Ascending aorta (tissue), 2 donors: ENCODE measurements around the gene ARHGEF4. TPM values are rescaled to one million over a fixed set of nuclear protein-coding genes. Genes with fewer than 3 reads are reported as not detected.
A peak's percentile ranks its signal among the peaks of the same experiment; 100 is the strongest.

Experiments used
- DNase-seq, 2 donors: peaks; one replicate each; pipeline ENCODE4 v3.0.0-alpha.2; 2019; ENCODE audit warnings: low spot score in 2 of 2
- H3K27ac ChIP-seq, 2 donors: fragments of 200-600 bp; sonication (generic); one replicate each; pipeline ENCODE4 v1.5.1; 2016 to 2017; ENCODE audit warnings: mild to moderate bottlenecking in 1 of 2
- H3K27me3 ChIP-seq: fragments of 200-600 bp; sonication (generic); one replicate; pipeline ENCODE4 v1.5.1; 2017
- H3K36me3 ChIP-seq, 2 donors: fragments of 200-600 bp; sonication (generic); one replicate each; pipeline ENCODE4 v1.5.1; 2016
- H3K4me1 ChIP-seq, 2 donors: fragments of 200-600 bp; sonication (generic); one replicate each; pipeline ENCODE4 v1.5.1; 2016 to 2017; ENCODE audit warnings: mild to moderate bottlenecking in 1 of 2
- H3K4me3 ChIP-seq, 2 donors: fragments of 200-600 bp; sonication (generic); one replicate each; pipeline ENCODE4 v1.5.1; 2016 to 2017; ENCODE audit warnings: mild to moderate bottlenecking in 1 of 2
- H3K9me3 ChIP-seq, 2 donors: fragments of 200-600 bp; sonication (generic); one replicate each; pipeline ENCODE4 v1.5.1; 2016
- CTCF ChIP-seq, 3 experiments: fragments of 200-600 bp in 2 of 3; fragments of 450-650 bp in 1 of 3; sonication (generic) in 2 of 3; IDR thresholded peaks; one replicate each; pipeline ENCODE4 v1.5.1; 2016 to 2019; ENCODE audit warnings: antibody characterized with exemption in 3 of 3, mild to moderate bottlenecking in 1 of 3, moderate library complexity in 1 of 3
- intact Hi-C: fragments of 100-400 bp; cut with DNase I; formaldehyde crosslinking; loops from one replicate; pipeline ENCODE4 v1.15.1; 2023
- total RNA-seq: library from RNA; depleted of rRNA; stranded (reverse); fragments of >200 nt; gene quantifications from one replicate; pipeline ENCODE4 v1.1.0, GENCODE V29; 2016

ARHGEF4 gene
- total RNA-seq, 1 donor from 2014 or later, result 9.6 TPM

- Histone ChIP-seq H3K4me3 (no peak overlapping the region), H3K36me3 (no peaks in the 10 kb centered on the region), H3K4me1 (no peaks in the 10 kb centered on the region), H3K27ac (no peak overlapping the region), H3K27me3 (no peaks in the 10 kb centered on the region), H3K9me3 (no peaks in the 10 kb centered on the region)
- intact Hi-C loops, result loop anchor here (1.0 kb wide), 1 partner anchor 76 kb away; no protein-coding TSS in a partner anchor
- peak in 1 of 2 donors; percentile 82 for DNase-seq
- peak; percentile 34 to 71 (median 71) for TF ChIP-seq CTCF (IDR thresholded peaks at IDR 0.05)
Measured at GRCh38 chr2:130873700-130874346, 37.1 kb downstream of the ARHGEF4 start.

GRCh38 chr2:130874512-130874911 is 37.8 kb downstream of the ARHGEF4 start:
- DNase-seq, result no peak
- Histone ChIP-seq H3K36me3 (no peaks in the 10 kb centered on the region), H3K9me3 (no peaks in the 10 kb centered on the region), H3K4me3 (no peak overlapping the region), H3K27me3 (no peaks in the 10 kb centered on the region), H3K27ac (no peak overlapping the region), H3K4me1 (no peaks in the 10 kb centered on the region)
- intact Hi-C loops, result loop anchor here (1.0 kb wide), 1 partner anchor 76 kb away; no protein-coding TSS in a partner anchor
- no peak for TF ChIP-seq CTCF (IDR thresholded peaks at IDR 0.05)

- intact Hi-C loops, result no loop called here
- no peak for TF ChIP-seq CTCF (IDR thresholded peaks at IDR 0.05)
- no peak for DNase-seq
- Histone ChIP-seq H3K4me3 (no peak overlapping the region), H3K27me3 (no peaks in the 10 kb centered on the region), H3K27ac (no peak overlapping the region), H3K36me3 (no peaks in the 10 kb centered on the region), H3K4me1 (no peaks in the 10 kb centered on the region), H3K9me3 (no peaks in the 10 kb centered on the region)
Measured at GRCh38 chr2:130875935-130876334, 39.2 kb downstream of the ARHGEF4 start.

- TF ChIP-seq CTCF (IDR thresholded peaks at IDR 0.05), result no peak
- intact Hi-C loops, result no loop called here
- no peaks in the 10 kb centered on the region for H3K4me1 ChIP-seq
- no peaks in the 10 kb centered on the region for H3K36me3 ChIP-seq
- DNase-seq, result no peak
- no peaks in the 10 kb centered on the region for H3K9me3 ChIP-seq
- H3K27me3 ChIP-seq, result no peaks in the 10 kb centered on the region
- H3K4me3 ChIP-seq, result no peak overlapping the region
- H3K27ac ChIP-seq, result no peak overlapping the region
Measured at GRCh38 chr2:130877258-130877657, 40.5 kb downstream of the ARHGEF4 start.

GRCh38 chr2:130878316-130878715 is 41.6 kb downstream of the ARHGEF4 start:
- Histone ChIP-seq H3K4me3 (no peak overlapping the region), H3K9me3 (no peaks in the 10 kb centered on the region), H3K4me1 (no peaks in the 10 kb centered on the region), H3K36me3 (no peaks in the 10 kb centered on the region), H3K27me3 (no peaks in the 10 kb centered on the region), H3K27ac (no peak overlapping the region)
- DNase-seq, result no peak
- intact Hi-C loops, result no loop called here
- TF ChIP-seq CTCF (IDR thresholded peaks at IDR 0.05), result no peak
